Hepatocyte (in vitro differentiated cells): ENCODE data around the gene XIRP2.

ENCODE experiments used
- EZH2 ChIP-seq: fragments of 200-600 bp; sonication (generic); IDR thresholded peaks from 2 replicates; pipeline ENCODE4 v1.6.1; 2016; ENCODE audit warnings: antibody characterized with exemption, mild to moderate bottlenecking, borderline replicate concordance
- EZH2phosphoT487 ChIP-seq: fragments of 200-600 bp; sonication (generic); IDR thresholded peaks from one replicate; pipeline ENCODE4 v1.6.1; 2018; ENCODE audit warnings: antibody characterized with exemption, mild to moderate bottlenecking, low read depth, moderate library complexity; ENCODE audit not compliant: unreplicated experiment, severe bottlenecking
- TF ChIP-seq, protein P1 (sequence below): fragments of 200-600 bp; sonication (generic); IDR thresholded peaks from 2 replicates; pipeline ENCODE4 v1.5.1; 2016; ENCODE audit warnings: antibody characterized with exemption, mild to moderate bottlenecking; ENCODE audit not compliant: poor library complexity

GRCh38 chr2:167114018-167114417 lies 225.7 kb downstream of the XIRP2 start:
- TF ChIP-seq, protein P1, sequence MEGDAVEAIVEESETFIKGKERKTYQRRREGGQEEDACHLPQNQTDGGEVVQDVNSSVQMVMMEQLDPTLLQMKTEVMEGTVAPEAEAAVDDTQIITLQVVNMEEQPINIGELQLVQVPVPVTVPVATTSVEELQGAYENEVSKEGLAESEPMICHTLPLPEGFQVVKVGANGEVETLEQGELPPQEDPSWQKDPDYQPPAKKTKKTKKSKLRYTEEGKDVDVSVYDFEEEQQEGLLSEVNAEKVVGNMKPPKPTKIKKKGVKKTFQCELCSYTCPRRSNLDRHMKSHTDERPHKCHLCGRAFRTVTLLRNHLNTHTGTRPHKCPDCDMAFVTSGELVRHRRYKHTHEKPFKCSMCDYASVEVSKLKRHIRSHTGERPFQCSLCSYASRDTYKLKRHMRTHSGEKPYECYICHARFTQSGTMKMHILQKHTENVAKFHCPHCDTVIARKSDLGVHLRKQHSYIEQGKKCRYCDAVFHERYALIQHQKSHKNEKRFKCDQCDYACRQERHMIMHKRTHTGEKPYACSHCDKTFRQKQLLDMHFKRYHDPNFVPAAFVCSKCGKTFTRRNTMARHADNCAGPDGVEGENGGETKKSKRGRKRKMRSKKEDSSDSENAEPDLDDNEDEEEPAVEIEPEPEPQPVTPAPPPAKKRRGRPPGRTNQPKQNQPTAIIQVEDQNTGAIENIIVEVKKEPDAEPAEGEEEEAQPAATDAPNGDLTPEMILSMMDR: no peak
- no peak for TF ChIP-seq EZH2phosphoT487
- TF ChIP-seq EZH2: no peak
